Gastrocnemius medialis (tissue), 4 donors: Measurements from ENCODE around the gene SGIP1. TPM values are rescaled to one million over a fixed set of nuclear protein-coding genes. Genes with fewer than 3 reads are reported as not detected.

Experiments used
- ATAC-seq, 2 donors: fragments of 150-250 bp; one replicate each; pipeline ENCODE4 v1.9.1; 2016
- DNase-seq, 2 donors: peaks; one replicate each; pipeline ENCODE4 v3.0.0-alpha.2; 2019
- H3K27ac ChIP-seq, 4 donors: fragments of 200-600 bp; sonication (generic); 1 replicate in 1 of 4; 2 replicates in 3 of 4; pipeline ENCODE4 v1.5.1; 2016 to 2018; ENCODE audit warnings: mild to moderate bottlenecking in 2 of 4, moderate library complexity in 1 of 4
- H3K27me3 ChIP-seq, 3 donors: fragments of 200-600 bp; sonication (generic) in 2 of 3; 1 replicate in 1 of 3; 2 replicates in 2 of 3; pipeline versions ENCODE4 v1.5.1 to v1.6.0; 2016 to 2019; ENCODE audit warnings: mild to moderate bottlenecking in 1 of 3, moderate library complexity in 1 of 3
- H3K36me3 ChIP-seq, 2 donors: fragments of 200-600 bp; sonication (generic) in 1 of 2; one replicate each; pipeline ENCODE4 v1.5.1; 2017 to 2018
- H3K4me1 ChIP-seq, 2 donors: fragments of 200-600 bp; sonication (generic) in 1 of 2; one replicate each; pipeline ENCODE4 v1.5.1; 2016 to 2017; ENCODE audit warnings: mild to moderate bottlenecking in 2 of 2
- H3K4me3 ChIP-seq, 4 donors: fragments of 200-600 bp; sonication (generic) in 3 of 4; 1 replicate in 1 of 4; 2 replicates in 3 of 4; pipeline ENCODE4 v1.5.1; 2016 to 2019; ENCODE audit warnings: mild to moderate bottlenecking in 2 of 4
- H3K9me3 ChIP-seq, 3 donors: fragments of 200-600 bp; sonication (generic) in 2 of 3; 1 replicate in 1 of 3; 2 replicates in 2 of 3; pipeline ENCODE4 v1.5.1; 2016 to 2019
- POLR2A ChIP-seq, 2 donors: fragments of 450-650 bp; IDR thresholded peaks; one replicate each; pipeline ENCODE4 v1.6.1; 2017; ENCODE audit warnings: antibody characterized with exemption in 2 of 2, mild to moderate bottlenecking in 2 of 2, moderate library complexity in 2 of 2
- in situ Hi-C, 4 donors: fragments of 200-750 bp; cut with MboI; loops; one replicate each; pipeline versions ENCODE4 v1.15.0 to v1.8.0; 2017; ENCODE audit warnings: low sequenced_read_pairs in 4 of 4
- intact Hi-C: fragments of 100-400 bp; cut with DNase I; formaldehyde crosslinking; loops from one replicate; pipeline ENCODE4 v1.15.1; 2023; ENCODE audit warnings: low total_unique reads
- total RNA-seq, 4 donors: library from RNA; depleted of rRNA; stranded (reverse); fragments of >200 nt; gene quantifications; one replicate each; pipeline versions ENCODE4 v1.1.0 to v1.2.3, GENCODE V29; 2016
- TF ChIP-seq, protein P1 (sequence below), 5 experiments: fragments of 450-650 bp in 3 of 5; fragments of 200-600 bp in 2 of 5; sonication (generic) in 2 of 5; IDR thresholded peaks in 4 of 5; conservative IDR thresholded peaks in 1 of 5; 1 replicate in 4 of 5; 2 replicates in 1 of 5; pipeline ENCODE4 v1.5.1; 2016 to 2019; ENCODE audit warnings: antibody characterized with exemption in 5 of 5, mild to moderate bottlenecking in 3 of 5, moderate library complexity in 3 of 5

The SGIP1 gene
- total RNA-seq, 4 donors from 2014 or later, result 2.5 to 7.1 (median 2.9) TPM

DNA sequence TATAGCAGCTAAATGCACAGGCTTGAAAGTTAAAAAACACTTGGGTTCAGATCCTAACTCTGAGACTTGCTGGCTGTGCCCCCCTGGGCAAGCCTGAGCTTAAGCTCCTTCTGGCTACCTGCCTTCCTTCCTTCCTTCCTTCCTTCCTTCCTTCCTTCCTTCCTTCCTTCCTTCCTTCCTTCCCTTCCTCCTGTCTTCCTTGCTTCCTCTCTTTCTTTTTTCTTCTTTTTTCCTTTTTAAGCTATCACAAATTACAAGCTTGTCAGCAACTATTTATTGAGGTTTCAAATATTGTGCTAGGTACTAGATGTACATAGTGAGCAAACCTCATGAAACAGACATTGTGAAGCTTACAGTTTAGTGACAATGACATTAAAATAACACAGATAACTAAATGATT lies 15.1 kb downstream of the SGIP1 start:
- intact Hi-C loops, result no loop called here

DNA sequence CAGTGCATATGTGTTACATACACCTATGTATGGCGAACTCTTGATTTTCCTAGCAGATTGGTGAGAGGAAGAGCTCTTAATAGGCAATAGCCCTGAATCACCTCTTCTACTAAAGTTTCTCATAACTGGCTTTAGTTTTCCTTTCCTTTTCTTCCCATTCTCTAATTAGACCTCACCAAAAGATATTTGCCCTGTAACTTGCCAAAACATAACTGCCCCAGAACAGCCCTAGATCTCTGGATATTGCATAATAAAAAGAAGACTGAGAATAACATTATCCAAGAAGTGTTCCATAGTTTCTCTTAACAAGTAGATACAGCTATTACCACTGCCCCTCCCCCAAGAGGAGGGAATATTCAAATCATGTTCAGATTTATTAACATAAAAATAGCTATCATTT lies 16.3 kb downstream of the SGIP1 start:
- Histone ChIP-seq H3K27me3 (no peaks in the 10 kb centered on the region), H3K9me3 (no peaks in the 10 kb centered on the region), H3K27ac (no peak overlapping the region), H3K4me3 (no peak overlapping the region), H3K4me1 (no peaks in the 10 kb centered on the region), H3K36me3 (no peaks in the 10 kb centered on the region)
- in situ Hi-C loops (no loop called here), intact Hi-C loops (no loop called here)
- TF ChIP-seq, protein P1, sequence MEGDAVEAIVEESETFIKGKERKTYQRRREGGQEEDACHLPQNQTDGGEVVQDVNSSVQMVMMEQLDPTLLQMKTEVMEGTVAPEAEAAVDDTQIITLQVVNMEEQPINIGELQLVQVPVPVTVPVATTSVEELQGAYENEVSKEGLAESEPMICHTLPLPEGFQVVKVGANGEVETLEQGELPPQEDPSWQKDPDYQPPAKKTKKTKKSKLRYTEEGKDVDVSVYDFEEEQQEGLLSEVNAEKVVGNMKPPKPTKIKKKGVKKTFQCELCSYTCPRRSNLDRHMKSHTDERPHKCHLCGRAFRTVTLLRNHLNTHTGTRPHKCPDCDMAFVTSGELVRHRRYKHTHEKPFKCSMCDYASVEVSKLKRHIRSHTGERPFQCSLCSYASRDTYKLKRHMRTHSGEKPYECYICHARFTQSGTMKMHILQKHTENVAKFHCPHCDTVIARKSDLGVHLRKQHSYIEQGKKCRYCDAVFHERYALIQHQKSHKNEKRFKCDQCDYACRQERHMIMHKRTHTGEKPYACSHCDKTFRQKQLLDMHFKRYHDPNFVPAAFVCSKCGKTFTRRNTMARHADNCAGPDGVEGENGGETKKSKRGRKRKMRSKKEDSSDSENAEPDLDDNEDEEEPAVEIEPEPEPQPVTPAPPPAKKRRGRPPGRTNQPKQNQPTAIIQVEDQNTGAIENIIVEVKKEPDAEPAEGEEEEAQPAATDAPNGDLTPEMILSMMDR (IDR thresholded peaks at IDR 0.05 in 4 of 5, conservative IDR thresholded peaks at IDR 0.05 in 1 of 5), result no peak
- no peak for TF ChIP-seq POLR2A (IDR thresholded peaks at IDR 0.05)
- no peak for DNase-seq
- no peak for ATAC-seq

More for the DNA sequence above, 15.1 kb downstream of the SGIP1 start:
- TF ChIP-seq POLR2A (IDR thresholded peaks at IDR 0.05), result no peak
- TF ChIP-seq, protein P1 (IDR thresholded peaks at IDR 0.05 in 4 of 5, conservative IDR thresholded peaks at IDR 0.05 in 1 of 5), result no peak
- H3K4me1 ChIP-seq, result peaks cover 2 to 4% of the 10 kb centered on the region in 2 donors
- H3K27ac ChIP-seq, result no peak overlapping the region
- ATAC-seq, result no peak
- no peak overlapping the region for H3K4me3 ChIP-seq
- no peaks in the 10 kb centered on the region for H3K36me3 ChIP-seq
- no peaks in the 10 kb centered on the region for H3K9me3 ChIP-seq
- no peak for DNase-seq
- in situ Hi-C loops, result no loop called here
- no peaks in the 10 kb centered on the region for H3K27me3 ChIP-seq

GRCh38 chr1:66552287-66552686 lies 18.3 kb downstream of the SGIP1 start:
- in situ Hi-C loops, result no loop called here
- Histone ChIP-seq H3K9me3 (no peaks in the 10 kb centered on the region), H3K4me1 (no peaks in the 10 kb centered on the region), H3K4me3 (no peak overlapping the region), H3K27ac (no peak overlapping the region), H3K27me3 (no peaks in the 10 kb centered on the region), H3K36me3 (no peaks in the 10 kb centered on the region)
- no peak for ATAC-seq
- no peak for DNase-seq
- no peak for TF ChIP-seq POLR2A (IDR thresholded peaks at IDR 0.05)
- TF ChIP-seq, protein P1 (IDR thresholded peaks at IDR 0.05 in 4 of 5, conservative IDR thresholded peaks at IDR 0.05 in 1 of 5), result no peak
- intact Hi-C loops, result no loop called here

DNA sequence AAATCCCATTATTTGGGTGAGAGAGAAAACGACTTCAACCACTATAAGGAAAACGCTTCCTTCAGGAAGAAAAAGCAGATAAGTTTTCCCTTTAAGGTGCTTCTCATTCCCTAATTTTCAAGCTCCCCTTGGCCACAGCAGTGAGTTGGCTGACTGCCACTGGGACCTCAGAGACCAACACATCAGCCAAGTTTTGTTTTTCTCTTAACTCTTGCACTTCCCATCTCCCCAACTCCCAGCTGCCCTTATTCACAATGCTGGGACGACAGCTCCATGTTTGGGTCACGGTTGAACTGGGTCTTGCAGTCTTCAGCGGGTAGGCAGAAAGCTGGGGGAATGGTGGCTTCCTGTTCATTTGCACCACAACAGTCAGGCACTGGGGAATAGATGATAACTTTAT lies 18.9 kb downstream of the SGIP1 start:
- intact Hi-C loops (no loop called here), in situ Hi-C loops (no loop called here)
- DNase-seq (no peak), ATAC-seq (no peak)
- Histone ChIP-seq H3K27ac (no peak overlapping the region), H3K9me3 (no peaks in the 10 kb centered on the region), H3K4me1 (no peaks in the 10 kb centered on the region), H3K4me3 (no peak overlapping the region), H3K36me3 (no peaks in the 10 kb centered on the region), H3K27me3 (no peaks in the 10 kb centered on the region)
- TF ChIP-seq POLR2A (IDR thresholded peaks at IDR 0.05), result no peak
- TF ChIP-seq, protein P1 (IDR thresholded peaks at IDR 0.05 in 4 of 5, conservative IDR thresholded peaks at IDR 0.05 in 1 of 5), result no peak

- Histone ChIP-seq H3K36me3 (no peaks in the 10 kb centered on the region), H3K27me3 (no peaks in the 10 kb centered on the region), H3K9me3 (no peaks in the 10 kb centered on the region), H3K4me3 (no peak overlapping the region), H3K4me1 (no peaks in the 10 kb centered on the region), H3K27ac (no peak overlapping the region)
- DNase-seq (no peak), ATAC-seq (no peak)
- in situ Hi-C loops (no loop called here), intact Hi-C loops (no loop called here)
- TF ChIP-seq POLR2A (IDR thresholded peaks at IDR 0.05), result no peak
- TF ChIP-seq, protein P1 (IDR thresholded peaks at IDR 0.05 in 4 of 5, conservative IDR thresholded peaks at IDR 0.05 in 1 of 5), result no peak
Measured at GRCh38 chr1:66553846-66554245, 19.9 kb downstream of the SGIP1 start.
